Loucy (cell line): ENCODE data around the gene ARL3.

ENCODE experiments used
- CTCF ChIP-seq: fragments of 200-600 bp; sonication (generic); conservative IDR thresholded peaks from 2 replicates; pipeline ENCODE4 v1.5.1; 2014; ENCODE audit warnings: mild to moderate bottlenecking, antibody characterized with exemption, low read length
- EZH2phosphoT487 ChIP-seq: fragments of 200-600 bp; IDR thresholded peaks from 2 replicates; pipeline ENCODE4 v1.6.1; 2018; ENCODE audit warnings: antibody characterized with exemption, mild to moderate bottlenecking, moderate library complexity, borderline replicate concordance

GRCh38 chr10:102631525-102632393 lies 82.4 kb downstream of the ARL3 start:
- no peak for TF ChIP-seq CTCF
- TF ChIP-seq EZH2phosphoT487: no peak
